GM12872 (cell line): ENCODE results near the gene JAKMIP1.

Experiments
- TF ChIP-seq, protein P1 (sequence below): IDR thresholded peaks from 3 replicates; pipeline ENCODE4 v1.5.1; 2011; ENCODE audit warnings: low read depth, mild to moderate bottlenecking, low read length, moderate library complexity; ENCODE audit not compliant: insufficient read depth

Gene JAKMIP1

DNA sequence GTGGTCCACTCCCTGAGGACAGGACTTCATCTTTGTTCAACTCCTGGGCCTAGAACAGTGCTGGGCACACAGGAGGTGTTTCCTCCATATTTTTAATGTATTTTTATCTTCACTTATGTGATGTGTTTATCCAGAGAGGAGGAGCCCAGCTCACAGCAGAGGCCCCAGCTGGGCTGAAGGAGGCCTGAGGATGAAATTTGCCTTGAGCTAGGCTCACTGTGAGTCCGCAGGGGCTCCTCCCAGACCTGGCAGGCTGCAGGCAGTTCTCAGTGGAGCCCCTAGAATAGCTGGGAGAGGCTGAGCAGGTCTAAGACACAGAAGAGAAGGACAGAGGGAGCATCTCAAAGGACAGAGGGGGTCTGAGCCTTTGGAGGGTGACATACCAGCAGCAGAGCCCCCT is 208.9 kb downstream of the JAKMIP1 start:
- TF ChIP-seq, protein P1, sequence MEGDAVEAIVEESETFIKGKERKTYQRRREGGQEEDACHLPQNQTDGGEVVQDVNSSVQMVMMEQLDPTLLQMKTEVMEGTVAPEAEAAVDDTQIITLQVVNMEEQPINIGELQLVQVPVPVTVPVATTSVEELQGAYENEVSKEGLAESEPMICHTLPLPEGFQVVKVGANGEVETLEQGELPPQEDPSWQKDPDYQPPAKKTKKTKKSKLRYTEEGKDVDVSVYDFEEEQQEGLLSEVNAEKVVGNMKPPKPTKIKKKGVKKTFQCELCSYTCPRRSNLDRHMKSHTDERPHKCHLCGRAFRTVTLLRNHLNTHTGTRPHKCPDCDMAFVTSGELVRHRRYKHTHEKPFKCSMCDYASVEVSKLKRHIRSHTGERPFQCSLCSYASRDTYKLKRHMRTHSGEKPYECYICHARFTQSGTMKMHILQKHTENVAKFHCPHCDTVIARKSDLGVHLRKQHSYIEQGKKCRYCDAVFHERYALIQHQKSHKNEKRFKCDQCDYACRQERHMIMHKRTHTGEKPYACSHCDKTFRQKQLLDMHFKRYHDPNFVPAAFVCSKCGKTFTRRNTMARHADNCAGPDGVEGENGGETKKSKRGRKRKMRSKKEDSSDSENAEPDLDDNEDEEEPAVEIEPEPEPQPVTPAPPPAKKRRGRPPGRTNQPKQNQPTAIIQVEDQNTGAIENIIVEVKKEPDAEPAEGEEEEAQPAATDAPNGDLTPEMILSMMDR: no peak

GRCh38 chr4:5990446-5991160 is 209.7 kb downstream of the JAKMIP1 start:
- TF ChIP-seq, protein P1: no peak

GRCh38 chr4:5989236-5990225 is 210.8 kb downstream of the JAKMIP1 start:
- TF ChIP-seq, protein P1: no peak

DNA sequence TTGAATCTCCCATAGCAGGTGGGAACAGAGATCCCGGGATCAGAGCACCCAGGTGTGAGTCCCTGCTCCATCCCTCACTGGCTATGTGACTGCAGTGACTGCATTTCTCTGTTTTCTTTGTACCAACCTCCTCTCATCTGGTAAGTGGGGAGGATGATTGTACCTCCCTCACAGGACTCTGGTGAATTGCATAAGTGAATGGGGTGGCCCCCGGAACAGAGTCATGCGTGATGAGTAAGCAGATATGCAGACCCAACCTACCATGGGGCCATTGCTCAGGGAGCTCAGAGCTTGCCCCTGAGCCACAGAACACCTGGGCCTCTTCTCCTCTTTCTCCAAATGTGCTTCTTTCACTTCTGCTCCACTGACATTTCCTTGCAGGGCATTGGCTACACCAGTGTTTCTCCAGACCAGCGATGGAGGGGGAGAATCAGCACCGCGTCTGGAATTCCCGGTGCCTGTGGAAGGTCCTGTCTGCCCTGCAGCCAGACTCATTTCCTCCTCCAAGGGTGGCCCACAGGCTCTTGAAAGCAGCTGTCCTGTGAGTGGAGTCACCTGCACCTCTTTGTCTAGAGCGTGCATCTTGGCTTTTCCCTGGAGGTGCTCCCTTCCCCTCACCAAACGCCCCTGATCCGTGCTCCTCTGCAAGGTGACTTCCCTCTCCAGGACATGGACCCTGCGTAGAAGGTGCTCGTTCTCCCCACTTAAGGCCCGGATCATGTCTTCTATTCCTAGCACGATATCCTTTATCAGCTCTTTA is 212.1 kb downstream of the JAKMIP1 start:
- TF ChIP-seq, protein P1: no peak

GRCh38 chr4:5984843-5985242 is 215.5 kb downstream of the JAKMIP1 start:
- TF ChIP-seq, protein P1: no peak

GRCh38 chr4:5982156-5982973 is 218.0 kb downstream of the JAKMIP1 start:
- TF ChIP-seq, protein P1: no peak
